Measurements from ENCODE around the gene ASPG.

GRCh38 chr14:104148433-104149277, 63.2 kb downstream of the ASPG start:
- TF ChIP-seq POLR2AphosphoS5 (IDR thresholded peaks at IDR 0.05; ENCODE audit: low read depth, low read length) (no peak), TAF1 (IDR thresholded peaks at IDR 0.05; ENCODE audit: borderline replicate concordance, low read depth, low read length) (no peak)
